SW480 (cell line): Measurements from ENCODE around the gene SLC41A1.
A peak's percentile ranks its signal among the peaks of the same experiment; 100 is the strongest.

Source experiments
- DNase-seq: peaks from one replicate; pipeline ENCODE4 v3.0.0-alpha.2; 2016; ENCODE audit warnings: low spot score

Gene SLC41A1

DNA sequence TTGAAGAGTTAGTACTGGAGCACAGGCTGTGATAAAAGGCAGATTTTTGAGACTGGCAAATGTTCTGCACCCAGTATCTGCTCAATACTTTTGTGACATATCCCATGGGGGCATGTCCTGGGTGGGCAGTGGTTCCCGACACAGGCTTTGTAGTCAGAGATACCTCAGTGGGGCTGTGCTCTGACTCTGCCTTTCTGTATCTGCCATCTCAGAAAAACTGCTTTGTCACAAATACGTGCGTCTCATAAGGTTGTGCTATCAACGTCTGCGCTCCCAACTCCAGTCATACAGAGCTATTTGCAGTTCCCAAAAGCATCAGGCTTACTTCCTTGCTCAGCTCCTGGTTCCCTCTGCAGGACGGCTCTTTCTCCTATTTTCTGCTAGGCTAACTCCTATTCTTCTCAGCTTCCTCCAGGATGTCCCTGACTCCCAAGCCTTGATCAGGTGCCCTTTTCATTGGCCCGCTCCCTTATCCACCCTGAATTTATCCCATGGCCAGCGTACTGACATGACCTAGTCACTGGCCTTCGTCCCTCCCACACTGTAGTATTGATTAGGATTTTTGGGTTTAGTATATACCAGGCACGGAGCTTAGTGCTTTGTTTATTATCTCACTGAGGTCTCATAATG, 25.6 kb downstream of the SLC41A1 start:
- DNase-seq, result no peak

DNA sequence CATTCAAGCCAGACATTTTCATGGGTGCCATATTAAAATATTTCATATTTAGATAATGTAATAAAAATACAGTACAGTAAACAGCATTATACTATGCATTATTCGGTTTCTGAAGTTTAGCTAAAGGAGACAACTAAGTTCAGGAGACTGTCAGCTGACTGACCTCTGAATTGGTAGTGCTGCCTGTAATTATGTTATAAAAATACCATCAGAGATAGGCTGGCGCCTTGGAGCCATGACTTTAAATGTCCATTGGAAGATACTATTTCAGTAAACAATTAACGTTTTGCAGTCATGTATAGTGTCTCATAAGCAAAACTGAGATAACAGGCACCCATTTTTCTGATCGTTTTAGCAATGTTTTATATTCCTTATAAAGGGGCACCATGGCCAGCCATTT, 26.4 kb downstream of the SLC41A1 start:
- no peak for DNase-seq

DNA sequence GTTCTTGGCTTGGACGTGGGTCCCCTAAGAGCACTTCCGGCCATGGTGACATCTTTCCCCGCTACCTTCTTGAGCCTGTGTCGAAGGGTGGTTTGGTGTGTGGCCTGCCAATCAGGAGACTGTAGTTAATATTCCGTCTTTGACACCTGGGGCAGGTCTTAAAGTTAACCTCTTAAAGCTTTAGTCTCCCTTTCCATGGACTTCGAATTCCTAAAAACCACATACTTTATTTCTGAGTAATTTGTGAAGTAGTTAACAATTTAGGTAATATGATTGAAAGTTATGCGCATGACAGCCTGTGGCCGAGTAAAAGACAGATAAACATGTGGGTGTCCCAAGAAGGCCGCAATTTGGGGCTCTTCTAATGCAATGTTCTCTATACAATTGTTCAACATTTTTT, 27.6 kb downstream of the SLC41A1 start:
- DNase-seq, result no peak

DNA sequence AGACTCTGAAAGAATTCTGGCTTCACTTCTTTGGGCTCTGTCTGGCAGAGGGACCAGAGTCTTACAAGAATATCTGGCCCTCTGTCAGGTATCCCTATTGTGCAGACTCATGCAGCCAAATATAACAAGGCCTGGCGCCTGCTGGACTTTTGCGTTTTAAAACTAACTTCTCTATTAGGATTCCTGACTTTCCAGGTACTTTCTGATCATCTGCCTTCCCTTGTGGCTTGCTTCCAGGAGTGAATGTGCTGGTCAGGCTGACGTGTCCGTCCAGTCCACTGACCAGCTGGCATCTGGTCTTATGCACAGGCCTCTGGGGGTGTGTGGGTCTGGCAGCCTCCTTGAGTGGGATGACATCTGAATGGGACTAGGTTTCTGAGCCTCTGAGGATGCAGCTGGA, 29.1 kb downstream of the SLC41A1 start:
- DNase-seq, result no peak

DNA sequence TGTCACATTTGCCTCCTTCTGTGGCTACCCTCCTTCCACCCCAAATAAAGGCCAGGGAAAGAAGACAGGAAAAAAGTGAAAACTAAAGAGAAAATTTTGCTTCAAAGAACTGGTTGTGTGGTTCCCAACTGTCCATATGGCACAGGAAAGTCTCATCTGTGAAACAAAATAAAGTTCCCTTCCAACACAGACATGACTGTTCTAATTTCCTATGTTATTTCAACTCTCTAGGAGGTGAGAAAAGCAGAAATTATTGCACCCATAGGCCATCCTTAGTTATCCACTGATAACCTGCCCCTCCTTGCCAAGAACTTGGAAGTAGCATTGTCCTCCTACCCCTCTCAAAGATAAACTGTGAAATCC, 29.6 kb downstream of the SLC41A1 start:
- DNase-seq, result no peak

DNA sequence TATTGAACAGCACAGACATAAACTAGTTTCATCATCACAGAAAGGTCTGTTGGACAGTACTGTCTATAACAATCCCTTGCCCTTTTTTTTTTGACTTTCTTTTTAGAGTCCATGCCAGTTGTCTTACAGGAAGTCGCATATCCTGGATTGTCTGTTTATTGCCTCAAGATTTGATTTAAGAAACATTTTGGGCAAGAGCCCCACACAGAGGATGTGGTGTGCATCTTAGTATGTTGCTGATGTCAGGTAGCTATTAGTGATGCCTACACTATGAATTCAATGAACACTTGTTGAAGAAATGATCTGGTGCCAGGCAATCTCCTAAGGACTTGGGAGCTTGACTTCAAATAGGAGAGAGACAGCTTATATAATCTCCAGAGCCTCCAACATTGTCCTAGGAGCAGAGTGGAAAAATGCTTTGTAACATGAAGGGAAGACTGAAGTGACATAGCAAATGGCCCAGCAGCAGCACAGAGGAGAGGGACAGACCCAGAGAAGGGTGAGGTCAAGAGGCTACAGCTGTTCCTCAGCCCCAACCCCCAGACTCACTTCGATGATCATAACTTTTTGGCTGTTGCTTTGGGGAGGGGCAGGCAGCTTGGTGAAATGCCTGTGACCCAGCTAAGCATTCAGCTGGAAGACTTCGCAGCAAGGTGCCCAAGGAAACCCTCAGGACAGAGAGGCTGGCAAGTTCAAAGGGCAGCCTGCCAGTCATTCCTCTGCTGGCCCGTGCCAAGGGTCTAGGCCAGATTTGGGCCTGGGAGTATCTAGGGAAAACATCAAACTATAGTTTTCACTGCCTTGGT, 30.2 kb downstream of the SLC41A1 start:
- no peak for DNase-seq

DNA sequence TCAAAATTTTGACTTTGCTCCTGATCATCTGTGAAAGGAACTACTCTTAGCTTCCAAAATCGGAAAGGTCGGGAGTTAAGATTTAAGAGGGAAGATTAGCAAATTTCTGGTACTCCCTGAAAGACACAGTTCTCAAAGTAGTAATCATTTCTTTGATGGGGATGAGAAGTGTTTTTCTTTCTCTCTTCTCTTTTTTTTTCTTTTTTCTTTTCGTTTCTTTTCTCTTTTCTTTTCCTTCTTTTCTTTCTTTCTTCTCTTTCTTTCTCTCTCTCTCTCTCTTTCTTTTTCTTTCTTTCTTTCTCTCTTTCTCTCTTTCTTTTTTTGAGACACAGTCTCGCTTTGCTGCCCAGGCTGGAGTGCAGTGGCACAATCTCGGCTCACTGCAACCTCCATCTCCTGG, 32.7 kb downstream of the SLC41A1 start:
- no peak for DNase-seq

DNA sequence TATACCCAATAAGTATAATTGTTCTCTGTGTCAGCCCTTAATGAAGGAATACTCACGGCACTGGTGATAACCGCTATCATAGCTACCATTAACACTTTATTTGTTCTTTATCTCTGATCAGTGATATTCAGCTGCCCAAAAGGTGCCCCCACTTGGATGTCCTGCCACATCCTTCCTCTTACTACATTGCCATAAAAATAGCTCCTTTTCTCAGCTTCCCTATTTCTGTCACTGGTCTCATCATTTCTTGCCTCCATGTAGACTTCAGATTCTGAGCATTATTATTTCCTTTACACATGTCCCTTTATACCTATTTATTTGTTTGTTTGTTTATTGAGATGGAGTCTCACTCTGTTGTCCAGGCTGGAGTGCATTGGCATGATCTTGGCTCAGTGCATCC, 35.0 kb downstream of the SLC41A1 start:
- DNase-seq, result no peak

DNA sequence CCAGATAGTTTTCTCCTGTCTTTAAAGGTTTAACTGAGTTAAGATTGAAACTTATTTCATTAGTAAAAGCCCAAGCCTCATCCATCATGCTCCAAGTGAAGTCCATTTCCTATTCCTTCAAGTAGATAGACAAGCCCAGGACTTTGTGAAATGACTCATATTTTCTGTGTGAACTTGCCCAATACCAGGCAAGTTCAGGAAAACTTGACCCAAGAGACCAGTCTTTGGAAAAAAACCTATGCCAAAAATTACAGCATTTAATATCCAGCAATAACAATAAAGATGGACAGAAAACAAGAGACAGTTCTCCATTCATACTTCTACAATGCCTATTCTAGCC, 37.3 kb downstream of the SLC41A1 start:
- DNase-seq, result no peak

DNA sequence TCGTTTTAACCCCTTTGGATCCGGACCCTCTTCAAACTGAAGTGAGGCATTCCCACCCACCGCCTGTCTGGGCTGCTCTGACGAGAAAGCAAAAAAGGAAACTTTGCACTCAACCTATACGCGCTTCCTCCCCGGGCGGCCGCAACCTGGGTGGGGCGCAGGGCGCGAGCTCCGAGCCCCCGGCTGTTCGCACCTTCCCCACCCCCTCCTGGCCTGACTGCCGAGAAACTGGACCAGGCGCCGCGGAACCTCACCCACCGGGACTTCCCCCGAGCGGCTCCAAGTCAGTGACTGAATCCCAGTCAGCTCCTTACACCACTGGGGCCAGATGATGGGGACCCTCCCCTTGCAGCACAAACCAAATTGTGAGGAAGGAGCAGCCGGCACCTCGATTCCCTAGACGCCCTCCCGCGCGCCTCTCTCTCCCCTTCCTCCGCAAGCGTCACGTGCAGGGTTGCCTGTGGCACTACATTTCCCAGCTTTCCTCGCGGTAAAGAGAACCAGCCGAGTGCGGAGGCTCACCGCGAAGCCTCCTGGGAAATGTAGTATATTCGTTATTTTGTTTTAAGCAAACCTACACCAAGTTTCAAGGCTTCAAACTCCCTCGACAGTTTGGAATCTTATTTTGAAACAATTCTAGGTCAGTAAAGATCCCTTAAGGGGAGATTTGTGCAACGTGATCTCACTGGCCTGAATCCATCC, 37.8 kb downstream of the SLC41A1 start, which contains the start of gene RAB29:
RAB29 (minus strand) TSS at position 468 of the 702 bp plus-strand sequence. CDS start 526 bp downstream, outside the sequence.
- DNase-seq, result peak; percentile 70

DNA sequence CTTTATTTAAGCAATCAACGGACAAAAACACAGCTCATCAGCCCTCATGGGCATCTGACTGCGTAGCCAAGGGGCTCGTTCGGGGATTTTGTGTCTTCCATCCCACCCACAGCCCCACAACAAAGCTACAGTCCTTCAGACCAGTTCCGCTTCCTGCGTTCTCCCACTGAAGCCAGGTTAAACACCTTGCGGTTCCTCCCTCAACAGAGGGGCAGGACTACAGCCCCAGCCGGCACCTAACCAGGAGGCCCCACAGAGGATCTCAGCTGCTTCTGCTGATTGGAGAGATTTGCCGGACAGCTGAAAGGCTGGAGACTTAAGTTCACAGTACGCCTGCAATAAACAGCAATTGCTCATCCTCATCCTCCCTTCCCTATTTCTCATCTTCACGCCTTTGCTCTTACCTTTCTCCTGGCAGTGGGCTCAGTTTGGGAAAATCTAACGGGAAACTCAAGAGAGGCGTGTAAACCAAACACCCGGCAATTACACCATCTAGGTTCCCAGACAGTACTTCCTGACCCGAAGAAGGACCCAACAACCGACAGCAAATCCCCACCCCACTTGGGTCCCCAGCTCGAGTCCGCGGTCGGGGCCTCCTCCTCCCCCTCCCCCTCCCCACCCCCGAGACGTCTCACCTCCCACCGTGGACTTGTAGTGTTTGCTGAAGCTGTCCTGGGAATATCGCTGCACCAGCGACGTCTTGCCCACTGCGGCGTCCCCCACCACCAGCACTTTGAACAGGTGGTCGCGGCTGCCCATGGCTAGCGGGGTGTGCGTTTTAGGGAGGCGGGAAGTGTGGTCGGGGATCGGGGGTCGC, 38.6 kb downstream of the SLC41A1 start:
- peak; percentile 38 for DNase-seq

DNA sequence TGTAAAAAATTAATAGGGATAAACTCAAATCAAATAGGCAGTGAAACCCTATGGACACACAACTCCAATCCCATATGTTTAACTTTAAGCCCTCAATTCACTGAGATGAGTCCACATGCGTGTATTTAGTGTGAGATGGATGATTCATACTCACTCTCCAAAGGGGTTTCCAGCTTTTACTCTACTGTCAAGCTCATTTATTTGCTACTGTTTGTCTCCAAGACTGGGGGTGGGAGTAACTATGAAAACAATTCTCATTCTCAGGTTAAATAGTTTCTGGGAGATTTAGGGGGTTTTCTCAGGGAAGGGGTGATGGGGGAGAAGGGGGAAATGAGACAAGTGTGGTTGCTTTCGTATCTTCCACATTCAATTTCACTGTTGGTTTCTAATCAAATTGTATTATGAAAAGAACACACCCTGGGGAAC, 40.4 kb downstream of the SLC41A1 start:
- DNase-seq, result no peak

DNA sequence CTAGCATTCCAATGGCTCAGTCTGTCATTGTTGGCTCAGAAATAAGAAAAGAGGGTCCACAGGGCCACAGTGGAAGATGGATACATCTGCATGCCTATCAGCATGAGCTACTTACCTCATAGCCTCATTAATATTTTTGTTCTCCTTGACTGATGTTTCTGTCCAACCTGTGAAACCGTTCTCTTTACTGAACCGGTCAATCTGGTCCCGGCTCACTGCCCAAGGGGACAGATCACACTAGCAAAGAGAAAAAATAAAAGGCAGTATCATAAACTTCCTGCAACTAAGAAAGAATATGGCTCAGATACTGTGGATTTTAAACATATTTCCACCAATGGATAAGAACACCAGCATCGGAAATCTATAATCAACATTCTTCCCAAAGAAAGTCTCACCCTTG, 42.4 kb downstream of the SLC41A1 start:
- no peak for DNase-seq

DNA sequence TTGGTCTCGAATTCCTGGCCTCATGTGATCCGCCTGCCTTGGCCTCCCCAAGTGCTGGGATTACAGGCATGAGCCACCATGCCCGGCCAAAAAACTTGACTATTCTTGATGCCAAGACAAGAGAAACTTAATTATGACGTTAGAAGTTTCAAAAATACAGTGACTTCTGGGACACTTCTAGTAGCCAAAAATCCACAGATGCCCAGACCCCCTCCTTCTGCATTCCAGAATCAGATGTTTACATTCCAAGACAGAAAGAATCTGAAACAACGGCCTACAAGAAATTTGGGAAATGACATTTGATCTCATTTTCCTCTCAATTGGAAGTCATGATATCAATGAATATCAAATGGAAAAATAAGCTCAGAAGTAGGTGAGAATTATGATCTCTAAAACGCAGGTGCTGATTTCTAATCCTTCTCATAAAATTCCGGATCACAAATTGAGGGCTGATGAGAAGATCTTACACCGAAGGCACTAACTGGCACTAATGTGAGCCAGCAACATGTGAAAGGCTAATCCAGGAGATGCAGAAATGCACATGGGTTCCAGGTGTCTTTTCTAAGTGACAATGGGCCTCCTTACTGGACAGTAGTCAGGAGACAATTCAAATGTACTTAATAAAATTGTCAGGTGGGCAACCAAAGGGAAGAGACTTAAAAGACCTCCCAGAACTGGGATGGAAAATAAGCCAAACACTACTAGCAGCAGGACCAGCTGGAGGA, 43.2 kb downstream of the SLC41A1 start:
- DNase-seq, result no peak

DNA sequence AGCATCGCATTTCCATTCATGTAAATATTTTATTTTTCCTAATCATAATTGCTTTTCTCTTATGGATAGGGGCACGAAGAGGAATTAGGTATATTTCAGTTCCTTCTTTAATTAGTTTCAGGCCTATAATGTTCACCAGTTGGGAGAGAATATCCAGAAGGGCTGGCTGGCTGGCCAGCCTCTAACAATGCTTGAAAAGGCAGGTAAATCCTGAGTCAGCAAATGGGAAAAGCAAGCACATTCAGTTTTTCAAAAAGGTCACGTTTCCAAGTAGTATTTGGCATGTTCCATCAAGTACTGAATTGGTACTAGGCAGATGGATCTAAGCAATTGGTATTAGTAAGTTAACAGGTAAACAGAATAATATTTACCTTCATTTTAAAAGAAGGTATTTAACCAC, 45.8 kb downstream of the SLC41A1 start:
- no peak for DNase-seq

DNA sequence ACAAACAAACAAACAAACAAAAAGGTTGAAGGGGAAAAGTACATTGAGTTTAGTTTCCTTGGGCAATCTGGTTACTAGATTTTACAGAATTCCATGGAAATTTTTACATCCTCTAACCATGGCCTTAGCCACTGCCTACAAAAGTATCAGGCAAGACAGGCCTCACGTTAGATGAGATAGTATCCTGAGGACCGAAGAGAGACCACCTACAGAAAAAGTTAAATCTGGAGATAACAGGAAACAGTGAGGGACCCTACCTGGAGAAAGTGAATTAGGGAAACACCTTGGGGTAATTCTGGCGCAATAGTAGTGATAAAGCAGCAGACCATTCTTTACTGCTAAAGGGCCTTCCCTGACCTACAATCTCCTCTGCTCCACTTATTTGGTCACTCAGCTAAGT, 46.4 kb downstream of the SLC41A1 start:
- no peak for DNase-seq

DNA sequence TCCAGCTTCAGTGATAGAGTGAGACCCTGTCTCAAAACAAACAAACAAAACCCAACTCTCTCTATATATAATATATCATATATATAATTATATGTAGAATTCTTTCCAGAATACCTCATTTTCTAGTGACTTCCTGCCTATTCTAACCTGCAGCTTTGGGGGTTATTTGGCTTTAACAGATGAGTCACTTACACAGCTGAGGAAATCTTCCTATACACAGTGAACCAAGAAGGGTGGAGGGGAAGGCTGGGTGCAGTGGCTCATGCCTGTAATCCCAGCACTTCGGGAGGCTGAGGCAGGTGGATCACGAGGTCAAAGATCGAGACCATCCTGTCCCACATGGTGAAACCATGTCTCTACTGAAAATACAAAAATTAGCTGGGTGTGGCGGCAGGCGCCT, 47.0 kb downstream of the SLC41A1 start:
- no peak for DNase-seq

DNA sequence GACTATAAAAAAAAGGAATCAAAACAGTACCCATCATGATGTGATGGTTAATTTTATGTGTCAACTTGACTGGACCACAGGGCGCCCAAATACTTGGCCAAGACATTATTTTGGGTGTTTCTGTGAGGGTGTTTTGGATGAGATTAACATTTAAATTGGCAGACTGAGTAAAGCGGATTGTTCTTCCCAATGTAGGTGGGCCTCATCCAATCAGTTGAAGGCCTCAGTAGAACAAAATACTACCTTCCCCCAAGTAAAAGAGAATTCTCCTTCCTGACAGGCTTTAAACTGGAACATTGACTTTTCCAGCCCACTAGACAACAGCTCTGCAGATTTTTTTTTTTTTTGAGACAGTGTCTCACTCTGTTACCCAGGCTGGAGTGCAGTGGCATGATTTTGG, 48.4 kb downstream of the SLC41A1 start:
- no peak for DNase-seq

DNA sequence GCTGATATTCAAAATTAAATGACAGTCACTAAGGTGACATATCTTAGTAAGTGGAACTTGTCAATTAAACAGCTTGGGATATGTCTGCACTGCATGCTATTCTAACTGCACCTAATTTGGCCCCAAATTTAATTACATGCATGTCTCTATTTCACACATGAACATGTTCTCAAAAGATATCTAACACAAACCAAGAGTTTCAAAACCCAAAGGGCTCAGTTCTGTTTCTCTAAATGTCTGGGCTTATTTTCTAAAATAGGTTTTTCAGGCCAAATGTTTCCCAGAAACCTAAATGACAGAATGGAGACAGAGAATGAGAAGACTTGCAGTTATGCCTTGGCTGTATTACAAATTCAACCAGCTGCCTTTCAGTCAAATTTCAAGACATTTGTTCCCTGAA, 49.0 kb downstream of the SLC41A1 start:
- no peak for DNase-seq

DNA sequence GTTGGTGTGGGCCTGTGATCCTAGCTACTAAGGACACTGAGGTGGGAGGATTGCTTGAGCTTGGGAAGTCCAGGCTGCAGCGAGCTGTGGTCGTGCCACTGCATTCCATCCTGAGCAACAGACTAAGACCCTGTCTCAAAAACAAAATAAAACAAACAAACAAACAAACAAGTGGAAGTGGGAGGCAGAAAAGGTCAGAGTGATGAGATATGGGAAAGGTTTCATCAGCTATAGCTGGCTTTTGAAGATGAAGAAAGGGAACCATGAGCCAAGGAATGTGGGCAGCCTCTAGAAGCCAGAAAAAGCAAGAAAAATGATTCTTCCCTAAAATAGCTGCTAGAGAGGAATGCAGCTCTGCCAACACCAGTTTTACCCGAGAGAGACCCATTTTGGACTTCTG, 52.4 kb downstream of the SLC41A1 start:
- DNase-seq, result no peak

DNA sequence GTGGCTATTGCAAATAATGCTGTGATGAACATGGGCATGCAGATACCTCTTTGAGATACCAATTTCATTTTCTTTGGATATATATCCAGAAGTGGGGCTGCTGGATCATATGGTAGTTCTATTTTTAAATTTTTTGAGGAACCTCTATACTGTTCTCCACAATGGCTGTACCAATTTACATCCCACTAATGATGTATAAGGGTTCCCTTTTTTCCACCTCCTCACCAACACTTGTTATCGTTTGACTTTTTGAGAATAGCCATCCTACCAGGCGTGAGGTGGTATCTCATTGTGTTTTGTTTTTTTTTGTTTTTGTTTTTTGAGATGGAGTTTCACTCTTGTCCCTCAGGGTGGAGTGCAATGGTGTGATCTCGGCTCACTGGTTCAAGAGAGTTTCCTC, 56.4 kb downstream of the SLC41A1 start:
- DNase-seq, result no peak

DNA sequence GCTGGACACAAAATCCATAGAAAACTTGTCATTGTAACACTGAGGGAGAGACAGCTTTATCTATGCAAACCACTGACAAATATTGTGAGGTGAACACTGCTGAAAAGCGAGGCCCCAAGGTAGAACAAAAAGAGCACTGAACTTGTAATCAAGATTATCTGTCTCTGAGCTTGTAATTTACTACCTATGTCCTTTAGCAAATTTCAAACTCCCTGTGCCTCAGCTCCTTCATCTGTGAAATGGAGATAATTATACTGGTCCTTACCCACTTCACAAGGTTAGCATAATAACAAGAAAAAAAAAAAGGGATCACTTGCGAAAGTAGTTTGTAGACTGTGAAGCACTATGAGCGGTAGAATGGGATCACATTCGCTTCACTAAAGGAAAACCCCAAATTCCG, 58.1 kb downstream of the SLC41A1 start:
- DNase-seq, result no peak
